NCI-H526 (cell line): ENCODE results near the gene GJD2.

ENCODE experiments used
- DNase-seq, 2 experiments: peaks; one replicate each; lab custom pipeline; 2025; lab: John Stamatoyannopoulos, UW

GJD2 gene

DNA sequence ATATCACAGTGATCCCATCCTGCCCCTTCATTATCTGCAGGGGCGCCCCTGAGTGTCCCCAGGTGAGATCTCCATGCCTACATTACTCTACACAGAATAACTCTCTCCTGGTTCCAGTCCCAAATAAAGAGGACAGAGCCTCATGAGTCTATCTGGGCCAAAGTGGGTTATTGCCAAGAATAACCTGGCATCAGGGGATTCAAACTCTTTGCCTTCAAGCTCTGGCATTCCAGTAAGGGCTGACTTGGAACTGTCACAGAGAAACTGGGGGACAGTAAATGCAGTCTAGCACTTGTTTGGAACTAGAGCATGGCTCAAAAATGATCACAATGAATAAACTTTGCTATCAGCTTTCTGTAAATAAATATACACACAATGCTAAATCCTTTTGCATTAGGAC lies 30.3 kb downstream of the GJD2 start:
- no peak for DNase-seq

DNA sequence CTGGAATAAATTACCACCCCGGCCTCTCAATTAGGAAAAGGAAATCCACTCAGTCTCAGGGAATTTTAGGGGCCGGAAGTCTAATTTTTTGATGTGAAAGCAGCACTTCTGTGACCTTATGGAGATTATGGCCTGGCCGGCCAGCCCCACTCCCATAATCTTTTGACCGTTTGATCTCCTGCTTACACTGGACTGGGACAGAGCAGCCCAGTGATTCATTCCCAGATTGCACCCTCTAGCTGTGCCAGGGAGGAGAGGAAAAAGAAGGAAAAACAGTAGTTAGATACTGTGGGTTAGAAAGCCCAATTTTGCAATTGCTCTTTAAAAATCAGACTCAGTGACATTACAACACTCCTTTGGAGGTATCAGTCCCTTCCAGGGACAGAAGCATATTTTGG lies 32.4 kb downstream of the GJD2 start:
- no peak for DNase-seq

DNA sequence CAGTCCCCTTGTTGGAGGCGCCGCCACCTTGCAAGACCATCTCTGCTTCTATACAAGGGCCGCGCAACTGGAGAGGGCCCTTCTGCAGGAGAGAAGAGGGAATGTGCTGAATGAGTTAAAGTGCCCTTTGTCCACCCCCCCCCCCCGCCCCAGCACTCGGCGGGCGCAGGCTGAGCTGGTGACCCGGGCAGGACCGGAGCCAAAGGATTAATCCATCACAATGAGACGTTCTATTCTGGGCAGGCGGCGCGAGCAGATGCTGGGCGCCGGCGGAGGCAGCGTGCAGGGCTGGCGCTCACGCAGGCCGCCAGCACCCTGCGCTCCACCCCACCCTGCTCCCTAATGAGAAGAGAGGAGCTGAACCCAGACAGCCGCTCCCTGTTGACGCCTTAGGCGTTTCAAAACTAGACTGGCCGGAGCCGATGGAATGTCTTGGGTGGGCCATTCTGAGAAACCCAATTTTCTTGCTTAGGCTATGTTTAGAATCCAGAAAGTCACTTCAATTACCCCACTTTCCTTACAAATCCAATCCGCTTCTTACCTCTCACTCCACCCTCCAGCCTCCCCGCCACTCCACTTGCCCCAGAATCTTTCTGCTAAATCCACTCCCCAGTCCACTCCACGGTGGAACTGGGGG lies 32.9 kb downstream of the GJD2 start:
- DNase-seq, result peak; percentile 25 to 76

DNA sequence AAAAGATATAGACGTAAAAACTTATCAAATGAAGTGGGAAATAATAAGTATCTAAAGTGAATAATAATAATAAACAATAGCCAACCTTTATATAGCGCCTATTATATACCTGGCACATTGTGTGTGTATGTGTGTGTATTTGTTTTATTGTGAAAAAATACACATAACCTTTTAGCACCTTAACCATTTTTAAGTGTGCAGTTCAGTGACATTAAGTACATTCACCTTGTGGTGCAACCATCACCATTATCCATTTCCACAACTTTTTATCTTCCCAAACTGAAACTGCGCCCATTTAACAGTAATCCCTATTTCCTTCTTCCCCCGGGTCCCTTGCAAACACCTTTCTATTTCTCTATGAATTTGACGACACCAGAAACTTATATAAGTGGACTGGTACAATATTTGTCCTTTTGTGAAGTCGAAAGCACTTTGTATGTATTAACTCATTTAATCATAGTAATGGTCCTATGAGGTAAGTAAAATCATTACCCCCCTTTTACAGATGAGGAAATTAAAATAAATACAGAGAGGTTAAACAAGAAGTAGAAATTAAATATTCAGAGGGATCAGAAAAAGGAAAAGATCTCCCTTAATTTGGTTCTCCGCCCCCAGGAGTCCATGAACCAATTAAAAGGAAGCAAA lies 33.5 kb downstream of the GJD2 start:
- no peak for DNase-seq

DNA sequence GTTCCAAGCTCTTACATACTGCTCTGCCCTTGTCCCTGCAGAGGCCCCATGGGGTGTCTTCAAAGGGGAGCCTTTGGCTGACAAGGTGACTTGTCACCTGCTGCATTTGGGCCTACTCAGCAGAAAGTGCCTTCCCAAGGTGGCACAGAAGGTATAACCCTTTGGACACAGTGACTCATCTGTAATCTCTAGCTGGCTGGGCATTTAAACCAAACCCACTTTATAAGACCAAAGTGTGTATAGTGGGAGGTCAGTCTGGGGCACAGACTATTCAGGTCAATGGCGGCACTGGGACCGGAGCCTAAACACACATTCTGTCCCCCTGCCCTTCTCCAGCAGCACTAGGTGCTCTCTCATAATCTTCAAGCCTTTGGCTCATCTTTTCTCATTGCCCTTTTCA lies 35.1 kb downstream of the GJD2 start:
- no peak for DNase-seq

DNA sequence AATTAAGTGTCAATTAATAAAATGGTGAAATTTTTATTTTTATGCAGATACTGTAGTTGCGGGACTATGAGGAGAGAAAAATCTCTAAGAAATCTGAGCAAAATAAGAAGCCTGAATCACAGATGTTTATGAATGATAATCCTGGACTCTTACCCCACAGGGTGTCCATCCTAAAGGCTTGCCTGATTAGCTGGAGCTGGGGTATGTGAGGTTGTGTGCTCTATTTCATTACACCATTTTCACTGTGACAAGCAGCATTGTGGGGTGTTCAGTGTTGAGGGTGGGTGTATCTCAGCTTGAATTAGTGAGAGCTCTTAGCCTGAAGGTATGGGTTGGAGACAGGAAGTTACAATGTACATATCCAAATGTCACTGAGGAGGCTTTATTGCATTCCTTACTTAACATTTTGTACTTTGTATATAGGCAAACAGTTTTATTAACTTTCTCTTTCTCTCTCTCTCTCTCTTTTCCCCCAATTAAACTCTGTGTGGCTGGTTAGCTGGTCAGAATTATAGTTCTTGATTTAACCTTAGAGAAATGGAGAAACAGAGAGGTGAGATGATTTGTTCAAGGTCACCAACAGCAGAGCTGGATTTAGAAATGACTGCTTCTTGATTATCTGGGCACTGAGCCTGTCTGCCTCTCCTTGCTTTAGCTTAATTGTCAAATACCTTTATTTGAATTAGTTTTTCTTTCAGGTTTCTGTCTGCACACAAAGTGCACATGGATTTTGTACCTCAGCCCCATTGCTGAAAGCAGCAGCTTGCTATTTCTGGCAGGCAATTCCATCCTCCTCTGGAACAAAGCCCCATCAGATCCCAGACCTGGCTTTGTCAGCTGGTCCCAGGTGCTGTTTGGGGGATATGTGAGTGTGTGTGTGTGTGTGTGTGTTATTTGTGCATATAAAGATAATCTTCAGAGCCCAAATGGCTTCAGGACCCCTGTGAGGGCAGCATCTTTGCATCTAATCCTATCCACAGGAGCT lies 35.8 kb downstream of the GJD2 start:
- no peak for DNase-seq

DNA sequence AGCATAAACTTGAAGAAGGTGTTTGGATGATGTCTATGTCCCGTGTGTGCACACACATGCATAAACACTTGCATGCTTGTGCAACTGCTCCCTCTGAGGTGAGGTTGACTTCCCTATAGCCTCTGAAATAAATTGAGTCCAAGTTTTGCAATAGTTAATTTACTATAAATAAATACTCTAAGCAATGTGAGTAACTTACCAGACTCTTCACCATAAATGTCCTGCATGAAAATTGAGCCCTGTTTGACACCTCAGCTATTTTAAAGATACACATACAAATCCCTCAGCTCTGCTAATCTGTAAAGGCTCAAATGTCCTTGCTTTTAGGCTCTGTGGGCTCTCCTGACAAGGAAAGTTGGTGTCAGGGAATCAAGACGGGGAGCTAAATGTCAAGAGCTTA lies 37.1 kb downstream of the GJD2 start:
- DNase-seq, result no peak

DNA sequence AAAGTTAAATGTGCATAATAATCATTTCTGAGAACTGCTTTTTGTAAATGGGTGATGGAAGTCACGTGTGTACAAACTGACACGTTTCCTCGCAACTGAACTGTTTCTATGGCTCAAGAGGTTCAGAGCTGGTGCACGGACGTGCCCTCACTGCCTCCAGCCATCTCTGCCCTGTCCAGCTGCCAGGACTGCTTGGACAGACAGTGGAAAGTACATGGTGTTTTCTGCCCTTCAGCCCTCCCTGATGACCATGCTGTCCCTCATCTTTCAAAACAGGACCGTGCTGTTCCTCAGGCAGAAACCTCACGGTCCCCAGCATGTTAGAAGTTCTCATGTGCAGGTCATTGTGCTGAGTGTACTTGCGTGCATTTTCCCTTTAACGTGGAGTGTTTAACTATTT lies 38.7 kb downstream of the GJD2 start:
- DNase-seq, result no peak

DNA sequence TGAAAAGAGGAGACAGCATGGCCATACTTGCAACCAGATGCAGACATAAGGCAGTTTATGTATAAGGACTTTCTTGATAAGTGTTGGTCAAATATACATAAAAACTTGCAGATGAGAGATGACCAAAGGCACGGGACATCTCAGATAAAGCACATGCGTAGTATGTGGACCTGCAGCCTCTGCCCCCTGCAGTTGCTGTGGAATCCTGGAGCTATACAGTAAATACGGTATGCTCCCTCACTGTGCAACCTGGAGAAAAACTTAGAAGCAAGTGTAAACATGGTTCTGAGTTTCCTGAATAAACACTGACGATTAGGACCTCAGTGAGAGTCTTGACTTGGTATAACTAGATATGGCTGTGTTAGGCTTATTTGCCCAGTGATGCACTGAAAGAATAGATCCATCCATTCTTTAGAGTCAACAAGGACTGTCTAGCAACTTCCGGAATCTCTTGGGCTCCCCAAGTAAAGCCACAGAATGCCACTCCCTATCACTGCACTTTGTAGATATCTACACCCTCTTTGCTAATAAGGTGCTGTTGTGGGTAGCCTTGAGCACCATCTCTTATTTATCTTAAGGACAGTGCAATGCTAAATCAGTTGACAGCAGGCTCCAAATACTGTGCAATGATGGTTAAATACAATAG lies 40.2 kb downstream of the GJD2 start:
- DNase-seq, result no peak

DNA sequence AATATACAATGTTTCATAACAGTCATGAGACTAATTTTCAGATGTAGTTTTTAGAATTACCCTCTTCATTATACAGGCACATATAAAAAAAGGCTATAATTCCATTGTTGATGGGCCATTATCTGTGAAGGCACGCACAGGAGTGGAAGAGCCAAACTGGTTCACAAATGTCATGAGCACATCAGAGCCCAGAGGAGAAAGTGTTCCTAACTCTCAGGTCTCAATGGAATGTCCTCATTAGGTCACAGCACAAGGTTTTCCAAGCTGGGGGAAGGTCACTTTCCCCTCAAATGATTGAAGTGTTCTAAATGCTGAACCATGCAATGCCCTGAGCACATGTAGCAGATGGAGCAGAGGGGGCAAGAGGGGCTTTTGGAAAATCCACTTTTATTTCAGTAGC lies 41.2 kb downstream of the GJD2 start:
- DNase-seq, result no peak

DNA sequence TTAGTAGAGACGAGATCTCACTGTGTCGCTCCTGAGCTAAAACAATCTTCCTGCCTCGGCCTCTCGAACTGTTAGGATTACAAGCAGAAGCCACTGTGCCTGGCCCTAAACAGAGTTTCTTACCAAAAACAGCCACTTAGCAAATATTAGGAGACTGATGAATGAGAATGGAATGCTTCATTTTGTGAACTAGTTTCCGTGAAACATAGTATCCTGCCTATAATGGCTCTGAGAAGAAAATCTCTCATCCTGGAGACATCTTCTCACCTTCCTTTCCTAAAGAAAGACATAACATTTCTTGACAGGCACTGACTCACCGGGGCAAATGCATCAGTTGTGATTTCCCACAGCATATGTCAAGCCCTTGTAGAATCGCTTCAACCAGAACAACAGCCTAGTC lies 44.9 kb downstream of the GJD2 start:
- no peak for DNase-seq

DNA sequence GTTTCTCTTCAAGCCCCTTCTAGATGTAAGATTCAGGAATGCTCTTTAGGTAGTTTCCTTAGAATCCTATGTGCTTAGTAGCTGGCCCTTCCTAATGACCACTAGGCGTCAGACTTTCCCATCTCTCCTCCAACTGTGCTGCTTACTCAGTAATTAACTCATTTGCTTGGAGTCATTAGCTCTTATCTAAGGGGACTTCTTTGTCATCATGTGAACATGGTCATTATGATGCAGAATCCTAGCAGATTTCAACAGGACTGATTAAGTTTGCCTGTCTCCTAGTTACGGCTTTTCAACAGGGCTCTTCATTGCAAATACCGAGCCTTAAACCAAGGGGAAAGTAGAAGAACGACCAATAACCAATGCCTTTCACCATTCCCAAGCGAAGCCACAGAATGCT lies 46.4 kb downstream of the GJD2 start:
- peak; percentile 25 to 65 for DNase-seq

DNA sequence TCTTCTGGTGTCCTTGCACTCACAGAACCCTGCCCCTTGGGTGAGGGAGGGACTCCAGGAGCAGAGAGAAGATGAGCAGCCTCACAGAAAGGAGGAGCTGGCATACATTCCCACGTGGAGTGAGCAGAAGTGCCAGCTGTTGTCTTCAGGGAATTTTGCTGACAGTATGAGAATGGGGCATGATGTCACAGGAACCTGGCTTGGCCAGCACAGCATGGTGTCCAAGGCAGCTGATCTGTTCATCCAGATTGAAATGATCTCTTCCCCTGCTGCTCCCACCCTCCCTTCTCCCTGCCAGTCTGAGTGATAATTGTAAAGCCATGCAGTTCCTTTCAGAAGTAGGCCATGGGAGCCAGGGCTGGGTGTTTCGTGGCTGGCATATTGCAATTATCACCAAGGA lies 53.3 kb downstream of the GJD2 start:
- no peak for DNase-seq
